ENCODE data around the gene VIPR2.

The VIPR2 gene

GRCh38 chr7:159070431-159071148 is 74.1 kb downstream of the VIPR2 start:
- no peak overlapping the region for H3K4me3 ChIP-seq (ENCODE audit: low read length)
- H3K9ac ChIP-seq (ENCODE audit: low read depth, low read length): no peak overlapping the region
- H3K36me3 ChIP-seq (ENCODE audit: insufficient read depth, low read length): no peaks in the 10 kb centered on the region
- 84% methylated on average over 17 of the region's 17 CpGs for WGBS
- no peaks in the 10 kb centered on the region for H3K4me1 ChIP-seq (ENCODE audit: insufficient read depth, low read length)
- no peak overlapping the region for H3K27ac ChIP-seq (ENCODE audit: low read depth, low read length)
- H3K27me3 ChIP-seq (ENCODE audit: insufficient read depth, low read length): no peaks in the 10 kb centered on the region
- H3K9me3 ChIP-seq (ENCODE audit: insufficient read depth, low read depth, low read length): peaks cover 16% of the 10 kb centered on the region; the same call in 1 of the 2 replicates

- H3K9me3 ChIP-seq (ENCODE audit: insufficient read depth, low read depth, low read length): peaks cover 17% of the 10 kb centered on the region; the same call in 1 of the 2 replicates
- no peaks in the 10 kb centered on the region for H3K4me1 ChIP-seq (ENCODE audit: insufficient read depth, low read length)
- no peak overlapping the region for H3K27ac ChIP-seq (ENCODE audit: low read depth, low read length)
- no peaks in the 10 kb centered on the region for H3K36me3 ChIP-seq (ENCODE audit: insufficient read depth, low read length)
- H3K27me3 ChIP-seq (ENCODE audit: insufficient read depth, low read length): no peaks in the 10 kb centered on the region
- WGBS: 86% methylated on average over 14 of the region's 14 CpGs
- H3K9ac ChIP-seq (ENCODE audit: low read depth, low read length): no peak overlapping the region
- no peak overlapping the region for H3K4me3 ChIP-seq (ENCODE audit: low read length)
Observed at GRCh38 chr7:159068893-159069448, 75.7 kb downstream of the VIPR2 start.

GRCh38 chr7:159068488-159068811 is 76.2 kb downstream of the VIPR2 start:
- Histone ChIP-seq H3K27me3 (ENCODE audit: insufficient read depth, low read length) (no peaks in the 10 kb centered on the region), H3K27ac (ENCODE audit: low read depth, low read length) (no peak overlapping the region), H3K4me3 (ENCODE audit: low read length) (no peak overlapping the region), H3K9me3 (ENCODE audit: insufficient read depth, low read depth, low read length) (peaks cover 17% of the 10 kb centered on the region; the same call in 1 of the 2 replicates), H3K4me1 (ENCODE audit: insufficient read depth, low read length) (no peaks in the 10 kb centered on the region), H3K36me3 (ENCODE audit: insufficient read depth, low read length) (no peaks in the 10 kb centered on the region), H3K9ac (ENCODE audit: low read depth, low read length) (no peak overlapping the region)
- WGBS: 87% methylated on average over 12 of the region's 12 CpGs

GRCh38 chr7:159067576-159068487 is 76.8 kb downstream of the VIPR2 start:
- H3K4me3 ChIP-seq (ENCODE audit: low read length): no peak overlapping the region
- no peaks in the 10 kb centered on the region for H3K4me1 ChIP-seq (ENCODE audit: insufficient read depth, low read length)
- H3K27me3 ChIP-seq (ENCODE audit: insufficient read depth, low read length): no peaks in the 10 kb centered on the region
- H3K27ac ChIP-seq (ENCODE audit: low read depth, low read length): no peak overlapping the region
- no peaks in the 10 kb centered on the region for H3K36me3 ChIP-seq (ENCODE audit: insufficient read depth, low read length)
- 90% methylated on average over 13 of the region's 13 CpGs for WGBS
- peaks cover 19% of the 10 kb centered on the region; the same call in 1 of the 2 replicates for H3K9me3 ChIP-seq (ENCODE audit: insufficient read depth, low read depth, low read length)
- H3K9ac ChIP-seq (ENCODE audit: low read depth, low read length): no peak overlapping the region

GRCh38 chr7:159066816-159067575 is 77.7 kb downstream of the VIPR2 start:
- 89% methylated on average over 18 of the region's 18 CpGs for WGBS
- H3K4me3 ChIP-seq (ENCODE audit: low read length): no peak overlapping the region
- H3K4me1 ChIP-seq (ENCODE audit: insufficient read depth, low read length): no peaks in the 10 kb centered on the region
- no peak overlapping the region for H3K9ac ChIP-seq (ENCODE audit: low read depth, low read length)
- H3K9me3 ChIP-seq (ENCODE audit: insufficient read depth, low read depth, low read length): peaks cover 27% of the 10 kb centered on the region; the same call in 1 of the 2 replicates
- H3K27ac ChIP-seq (ENCODE audit: low read depth, low read length): no peak overlapping the region
- H3K27me3 ChIP-seq (ENCODE audit: insufficient read depth, low read length): no peaks in the 10 kb centered on the region
- no peaks in the 10 kb centered on the region for H3K36me3 ChIP-seq (ENCODE audit: insufficient read depth, low read length)

- no peaks in the 10 kb centered on the region for H3K4me1 ChIP-seq (ENCODE audit: insufficient read depth, low read length)
- H3K36me3 ChIP-seq (ENCODE audit: insufficient read depth, low read length): no peaks in the 10 kb centered on the region
- no peak overlapping the region for H3K9ac ChIP-seq (ENCODE audit: low read depth, low read length)
- no peak overlapping the region for H3K4me3 ChIP-seq (ENCODE audit: low read length)
- no peak overlapping the region for H3K27ac ChIP-seq (ENCODE audit: low read depth, low read length)
- H3K9me3 ChIP-seq (ENCODE audit: insufficient read depth, low read depth, low read length): peaks cover 27% of the 10 kb centered on the region; the same call in 1 of the 2 replicates
- WGBS: 83% methylated on average over 26 of the region's 26 CpGs
- no peaks in the 10 kb centered on the region for H3K27me3 ChIP-seq (ENCODE audit: insufficient read depth, low read length)
Observed at GRCh38 chr7:159065852-159066480, 78.7 kb downstream of the VIPR2 start.

GRCh38 chr7:159064816-159065510 is 79.7 kb downstream of the VIPR2 start:
- H3K27me3 ChIP-seq (ENCODE audit: insufficient read depth, low read length): no peaks in the 10 kb centered on the region
- H3K9ac ChIP-seq (ENCODE audit: low read depth, low read length): no peak overlapping the region
- H3K9me3 ChIP-seq (ENCODE audit: insufficient read depth, low read depth, low read length): peaks cover 32% of the 10 kb centered on the region
- 87% methylated on average over 23 of the region's 23 CpGs for WGBS
- no peaks in the 10 kb centered on the region for H3K36me3 ChIP-seq (ENCODE audit: insufficient read depth, low read length)
- no peak overlapping the region for H3K27ac ChIP-seq (ENCODE audit: low read depth, low read length)
- no peaks in the 10 kb centered on the region for H3K4me1 ChIP-seq (ENCODE audit: insufficient read depth, low read length)
- H3K4me3 ChIP-seq (ENCODE audit: low read length): no peak overlapping the region

- H3K4me3 ChIP-seq (ENCODE audit: low read length): no peak overlapping the region
- peaks cover 32% of the 10 kb centered on the region for H3K9me3 ChIP-seq (ENCODE audit: insufficient read depth, low read depth, low read length)
- no peaks in the 10 kb centered on the region for H3K27me3 ChIP-seq (ENCODE audit: insufficient read depth, low read length)
- H3K36me3 ChIP-seq (ENCODE audit: insufficient read depth, low read length): no peaks in the 10 kb centered on the region
- no peak overlapping the region for H3K9ac ChIP-seq (ENCODE audit: low read depth, low read length)
- H3K4me1 ChIP-seq (ENCODE audit: insufficient read depth, low read length): no peaks in the 10 kb centered on the region
- 95% methylated on average over 47 of the region's 48 CpGs for WGBS
- no peak overlapping the region for H3K27ac ChIP-seq (ENCODE audit: low read depth, low read length)
Observed at GRCh38 chr7:159064121-159064815, 80.4 kb downstream of the VIPR2 start.

- no peak overlapping the region for H3K4me3 ChIP-seq (ENCODE audit: low read length)
- H3K9ac ChIP-seq (ENCODE audit: low read depth, low read length): no peak overlapping the region
- peaks cover 42% of the 10 kb centered on the region for H3K9me3 ChIP-seq (ENCODE audit: insufficient read depth, low read depth, low read length)
- H3K27ac ChIP-seq (ENCODE audit: low read depth, low read length): no peak overlapping the region
- H3K4me1 ChIP-seq (ENCODE audit: insufficient read depth, low read length): no peaks in the 10 kb centered on the region
- no peaks in the 10 kb centered on the region for H3K36me3 ChIP-seq (ENCODE audit: insufficient read depth, low read length)
- WGBS: 92% methylated on average over 52 of the region's 56 CpGs
- H3K27me3 ChIP-seq (ENCODE audit: insufficient read depth, low read length): no peaks in the 10 kb centered on the region
Observed at GRCh38 chr7:159063046-159063840, 81.4 kb downstream of the VIPR2 start.
